HG03432 (cell line): ENCODE measurements around the gene ACBD4.

Experiments used
- ATAC-seq: cut with Tn5 transposase; IDR thresholded peaks from one replicate; pipeline ENCODE4 v1.9.1; 2021; ENCODE audit warnings: mild to moderate bottlenecking, moderate library complexity; ENCODE audit not compliant: unreplicated experiment

The ACBD4 gene

GRCh38 chr17:45150911-45151809 lies 15.7 kb downstream of the ACBD4 start:
- ATAC-seq, result no peak

GRCh38 chr17:45155029-45155428 lies 19.5 kb downstream of the ACBD4 start:
- no peak for ATAC-seq

- no peak for ATAC-seq
Measured at GRCh38 chr17:45155483-45155882, 20.0 kb downstream of the ACBD4 start.

GRCh38 chr17:45156242-45156641 lies 20.8 kb downstream of the ACBD4 start:
- ATAC-seq, result no peak

- ATAC-seq, result peak; percentile 32
Measured at GRCh38 chr17:45160447-45161287, 25.2 kb downstream of the ACBD4 start.

GRCh38 chr17:45161288-45162024 lies 26.0 kb downstream of the ACBD4 start, which contains the start of gene HEXIM2:
Gene HEXIM2 (plus strand): TSS chr17:45161875. CDS start chr17:45162794, 919 bp downstream.
- ATAC-seq, result peak; percentile 86

- no peak for ATAC-seq
Measured at GRCh38 chr17:45162025-45162687, 26.7 kb downstream of the ACBD4 start.

- ATAC-seq, result no peak
Measured at GRCh38 chr17:45164734-45165269, 29.3 kb downstream of the ACBD4 start.

GRCh38 chr17:45168991-45169752 lies 33.7 kb downstream of the ACBD4 start:
- no peak for ATAC-seq

GRCh38 chr17:45170280-45170930 lies 34.9 kb downstream of the ACBD4 start:
- no peak for ATAC-seq

- ATAC-seq, result no peak
Measured at GRCh38 chr17:45170931-45171337, 35.4 kb downstream of the ACBD4 start.

- ATAC-seq, result no peak
Measured at GRCh38 chr17:45171338-45172231, 36.1 kb downstream of the ACBD4 start.

GRCh38 chr17:45172232-45172540 lies 36.7 kb downstream of the ACBD4 start:
- ATAC-seq, result no peak

GRCh38 chr17:45172541-45173286 lies 37.2 kb downstream of the ACBD4 start:
- peak; percentile 52 for ATAC-seq

GRCh38 chr17:45175759-45176115 lies 40.2 kb downstream of the ACBD4 start:
- ATAC-seq, result no peak

GRCh38 chr17:45177563-45177962 lies 42.1 kb downstream of the ACBD4 start:
- no peak for ATAC-seq

- no peak for ATAC-seq
Measured at GRCh38 chr17:45184144-45184543, 48.7 kb downstream of the ACBD4 start.
